Measurements from ENCODE around the gene SMYD3.
A peak's percentile ranks its signal among the peaks of the same experiment; 100 is the strongest.
"Not testable (repeated sequence)": the region's sequence is repeated elsewhere in the genome, so short reads cannot be mapped to it uniquely, and the experiment has no call there.

SMYD3 gene

DNA sequence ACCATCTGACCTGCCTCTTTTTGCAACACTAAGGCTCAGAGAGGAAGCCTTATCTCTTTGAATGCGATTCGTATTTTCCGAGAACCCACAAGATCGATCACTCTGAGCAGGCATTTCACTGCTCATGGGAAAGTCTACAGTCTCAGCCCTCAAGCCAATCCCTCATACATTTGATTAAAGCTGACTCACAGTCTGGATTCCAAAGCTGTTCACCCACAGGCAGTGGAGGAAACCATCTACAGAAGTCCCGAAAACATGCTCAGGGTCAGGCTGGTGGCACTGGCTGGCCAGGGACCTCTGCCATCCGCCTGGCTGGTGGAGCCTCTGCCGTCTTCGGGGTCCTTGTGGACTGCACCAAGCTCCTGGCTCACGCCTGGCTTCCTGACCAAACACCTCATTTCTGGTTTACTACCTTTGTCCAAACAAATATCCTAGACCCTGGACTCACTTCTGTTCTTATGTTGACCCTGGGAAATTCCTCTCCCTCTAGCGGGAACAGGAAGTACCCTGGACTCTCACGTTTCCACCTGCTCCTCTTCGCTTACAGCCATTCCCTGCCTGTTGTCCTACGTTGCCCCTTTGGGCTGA is 650.0 kb downstream of the SMYD3 start:
- no peak for DNase-seq

DNA sequence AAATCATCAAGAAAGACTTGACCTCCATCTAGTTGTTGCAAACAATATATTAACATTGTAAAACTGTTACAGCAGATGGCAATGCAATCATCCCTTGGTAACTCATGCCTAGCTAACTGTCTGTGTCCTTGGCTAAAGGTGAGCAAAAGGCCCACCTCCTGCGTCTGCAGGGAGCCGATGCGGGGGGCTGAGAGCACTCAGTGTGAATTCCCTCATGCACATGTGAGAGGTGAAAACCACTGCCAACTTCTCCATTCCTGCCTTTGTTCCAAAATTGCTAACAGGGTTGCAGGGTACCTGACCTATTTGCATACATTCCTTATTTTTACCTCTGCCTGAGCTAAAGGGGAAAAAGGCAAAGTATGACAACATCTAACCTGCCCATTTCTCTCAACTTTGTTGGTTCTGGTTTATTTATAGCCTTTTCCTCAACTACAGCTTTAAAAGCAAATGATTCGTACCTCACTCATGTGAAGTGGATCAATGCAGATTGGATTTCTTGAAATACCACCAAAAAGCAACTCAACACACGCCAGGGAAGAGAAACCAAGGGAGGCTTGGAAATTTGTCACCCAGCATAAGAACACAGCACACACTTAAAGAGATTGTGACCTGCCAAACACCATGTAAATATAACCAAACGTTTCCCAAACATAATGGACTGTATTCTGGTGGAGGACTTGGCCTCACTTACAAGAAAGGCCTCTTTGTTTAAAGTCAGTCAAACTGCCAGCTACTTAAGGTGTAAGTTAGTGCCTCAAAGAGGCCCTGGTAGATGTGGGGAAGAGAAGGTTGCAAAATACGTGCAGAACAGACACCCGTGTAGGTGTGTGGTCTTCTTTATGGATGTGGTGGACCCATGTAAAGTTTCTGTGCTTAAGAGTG is 651.0 kb downstream of the SMYD3 start:
- no peak for DNase-seq

DNA sequence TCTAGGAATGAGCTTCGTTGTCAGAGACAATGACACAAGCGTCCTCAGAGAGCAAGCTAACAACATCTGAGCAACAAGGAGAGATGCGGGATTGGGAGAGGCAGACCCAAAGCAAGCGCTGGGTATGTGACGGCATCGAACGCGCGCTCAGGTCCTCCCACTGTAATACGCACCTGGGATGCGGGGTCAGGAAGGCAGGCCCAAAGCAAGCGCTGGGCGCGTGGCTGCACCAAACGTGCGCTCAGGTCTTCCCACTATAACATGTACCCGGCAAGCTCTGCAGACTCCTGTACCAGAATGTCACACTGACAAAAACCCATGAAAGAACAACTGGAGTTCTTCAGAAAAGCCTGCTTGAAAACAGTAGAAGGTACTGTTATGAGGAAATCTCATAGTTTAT is 653.8 kb downstream of the SMYD3 start:
- no peak for DNase-seq

DNA sequence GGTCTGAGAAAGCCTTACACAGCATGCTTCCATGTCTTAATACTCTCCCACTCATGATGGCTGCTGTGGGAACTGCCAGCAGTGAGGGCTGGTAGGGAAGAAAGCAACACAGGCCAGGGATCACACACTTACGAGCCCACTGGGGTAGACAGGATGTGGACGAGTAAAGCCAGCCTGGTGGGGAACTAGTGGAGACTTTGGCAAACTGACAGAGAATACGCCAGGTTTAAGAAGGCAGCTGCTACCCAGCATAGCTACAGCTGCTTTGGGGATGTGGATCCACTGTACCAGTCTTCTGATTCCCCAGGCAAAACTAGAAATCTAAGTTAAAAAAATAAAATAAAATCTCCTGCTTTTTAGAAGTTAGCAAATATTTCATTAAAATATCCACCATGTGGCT is 664.0 kb downstream of the SMYD3 start:
- DNase-seq = no peak

DNA sequence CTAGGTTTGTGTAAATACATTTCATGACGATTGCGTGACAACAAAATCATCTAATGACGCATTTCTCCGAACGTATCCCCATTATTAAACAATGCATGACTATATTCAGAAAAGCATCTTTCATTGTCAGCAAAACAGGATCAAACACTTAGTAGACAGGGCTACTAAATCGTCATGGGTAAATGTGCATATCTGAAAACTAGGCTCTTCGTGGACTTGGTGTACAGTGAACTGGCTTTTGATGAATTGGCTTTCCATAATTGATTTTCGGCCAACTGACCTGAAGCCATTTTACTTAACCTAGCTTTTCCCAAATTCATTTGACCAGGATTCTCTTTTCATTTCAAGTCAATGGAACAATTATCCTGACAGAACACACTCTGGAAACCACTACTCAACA is 665.0 kb downstream of the SMYD3 start:
- DNase-seq = no peak

DNA sequence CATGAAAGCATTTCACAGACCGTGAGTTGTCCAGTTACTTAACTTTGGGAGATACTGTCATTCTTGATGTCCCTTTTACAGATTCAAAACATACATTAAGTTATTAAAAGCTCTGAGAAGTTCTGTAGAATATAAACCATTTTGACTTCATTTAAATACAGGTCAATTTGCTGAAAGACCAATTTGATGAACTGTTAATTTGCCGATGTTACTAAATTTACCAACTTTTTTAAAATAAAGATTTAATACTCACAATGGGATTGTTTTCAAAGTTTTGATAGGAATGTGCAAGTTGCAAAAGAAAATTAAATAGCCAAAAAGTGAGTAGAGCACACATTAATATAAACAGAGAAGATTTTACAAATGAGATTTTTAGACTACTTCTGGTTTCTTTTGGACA is 666.1 kb downstream of the SMYD3 start:
- no peak for DNase-seq

DNA sequence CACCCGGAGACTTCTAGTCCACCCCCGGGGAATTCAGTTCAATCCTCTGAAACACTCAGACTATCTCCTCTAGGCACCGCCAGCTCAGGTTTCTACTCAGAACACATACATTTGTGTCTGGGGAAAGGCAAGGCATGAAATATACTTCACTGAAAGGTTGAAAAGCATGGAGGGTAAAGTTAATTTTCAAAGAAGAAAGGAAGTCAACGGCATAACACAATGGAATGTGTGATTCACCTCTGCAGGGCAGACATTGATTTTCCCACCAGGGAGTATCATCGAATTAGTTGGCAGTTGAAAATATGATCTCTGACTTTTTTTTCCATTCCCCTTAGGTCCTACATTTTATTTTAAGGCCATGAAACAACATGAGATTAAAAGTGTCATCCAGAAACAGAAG is 669.4 kb downstream of the SMYD3 start:
- peak; percentile 21 for DNase-seq

DNA sequence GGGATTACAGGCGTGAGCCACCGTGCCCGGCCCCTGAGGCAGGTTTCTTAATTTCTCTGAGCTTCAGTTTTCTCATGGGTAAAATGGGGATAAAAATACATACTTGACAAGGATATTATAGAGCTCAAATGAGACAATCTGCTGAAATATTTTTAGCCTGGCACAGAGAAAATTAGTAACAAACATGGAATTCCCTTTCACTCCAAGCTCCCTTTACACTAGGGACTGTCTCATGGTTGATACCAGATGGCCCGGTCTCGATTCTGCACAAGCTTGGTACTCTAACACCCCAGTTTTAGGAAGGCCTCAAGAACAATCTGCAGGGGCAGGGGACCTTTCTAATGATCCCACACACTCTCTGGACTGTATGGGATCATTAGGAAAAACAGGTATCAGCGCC is 671.7 kb downstream of the SMYD3 start:
- no peak for DNase-seq

DNA sequence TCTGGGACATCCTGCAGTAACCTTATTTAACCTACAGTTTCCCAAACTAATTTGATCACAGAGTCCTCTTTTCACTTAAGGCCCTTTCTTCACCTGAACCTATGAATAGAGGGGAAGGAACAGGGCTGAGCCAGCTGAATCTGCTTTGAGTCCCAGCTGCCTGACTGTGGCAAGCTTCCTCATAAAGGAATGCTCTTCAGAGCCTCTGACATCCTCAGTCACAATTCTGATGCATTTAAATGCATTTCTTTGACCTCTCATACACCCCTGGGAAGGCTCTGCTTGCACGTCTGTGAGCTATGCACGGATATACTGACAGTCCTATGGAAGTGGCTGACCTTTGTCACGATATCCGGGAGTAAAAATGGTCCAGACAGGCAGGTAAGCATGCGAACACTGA is 673.1 kb downstream of the SMYD3 start:
- no peak for DNase-seq

DNA sequence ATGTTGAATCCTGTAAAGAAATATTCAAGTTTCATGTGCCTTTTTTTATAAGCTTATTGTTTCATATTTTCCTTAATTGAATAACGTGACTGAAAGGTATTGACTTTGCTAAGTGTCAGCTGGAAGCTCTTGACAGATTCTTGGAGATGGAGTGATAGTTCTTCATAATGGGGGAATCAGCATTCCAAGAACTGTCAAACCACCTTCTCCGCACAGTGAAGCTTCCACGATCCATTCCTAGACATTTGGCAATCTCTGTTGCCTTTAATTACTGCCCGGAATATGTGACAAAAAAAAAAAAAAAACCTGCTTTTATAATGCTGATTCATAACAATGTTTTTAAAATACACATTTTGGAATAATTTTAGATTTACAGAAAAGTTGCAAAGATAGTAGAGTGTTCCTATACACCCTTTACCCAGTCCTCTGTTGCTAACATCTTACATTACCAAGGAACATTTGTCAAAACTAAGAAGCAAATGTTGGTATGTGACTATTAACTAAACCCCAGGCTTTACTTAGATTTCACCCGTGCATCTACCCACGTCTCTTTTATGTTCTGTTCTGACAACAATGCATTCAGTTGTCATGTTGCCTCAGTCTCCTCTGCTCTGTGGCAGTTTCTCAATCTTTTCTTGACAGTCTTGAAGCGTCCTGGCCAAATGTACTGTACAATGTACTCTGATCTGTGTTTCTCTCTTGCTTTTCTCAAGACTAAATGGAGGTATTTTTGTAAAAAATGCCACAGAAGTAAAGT is 674.1 kb downstream of the SMYD3 start:
- no peak for DNase-seq

DNA sequence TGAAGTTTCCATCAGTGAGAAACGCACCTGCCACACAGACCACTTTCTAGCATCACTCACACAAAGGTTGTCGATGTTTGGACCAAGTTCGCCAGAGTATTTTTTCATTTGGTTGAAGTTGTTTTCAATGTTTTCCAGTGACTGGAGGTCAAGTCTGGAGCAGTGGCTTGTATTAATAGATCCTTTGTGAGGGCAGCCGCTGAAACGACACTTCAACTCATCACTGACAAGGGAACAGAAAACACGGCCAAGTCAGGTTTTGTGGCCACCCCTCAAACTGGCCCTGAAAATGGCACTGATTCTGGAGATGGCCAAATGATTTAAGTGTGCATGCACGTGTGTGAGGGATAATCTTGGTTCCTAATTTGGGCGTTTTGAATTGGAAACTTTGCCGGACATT is 675.6 kb downstream of the SMYD3 start:
- DNase-seq = no peak

DNA sequence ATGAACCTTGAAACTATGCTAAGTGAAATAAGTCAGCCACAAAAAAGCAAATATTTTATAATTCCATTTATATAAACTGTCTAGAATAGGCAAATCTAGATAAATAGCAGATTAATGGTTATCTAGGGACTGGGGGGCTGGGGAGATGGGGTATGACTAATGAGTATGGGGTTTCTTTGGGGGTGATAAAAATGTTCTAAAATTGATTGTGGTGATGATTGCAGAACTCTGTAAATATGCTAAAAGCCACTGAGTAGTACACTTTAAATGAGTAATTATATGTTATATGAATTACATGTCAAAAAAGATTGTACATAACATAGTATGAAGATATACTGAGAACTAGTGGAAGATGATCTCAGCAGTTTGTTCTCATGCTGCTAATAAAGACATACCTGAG is 677.3 kb downstream of the SMYD3 start:
- no peak for DNase-seq

DNA sequence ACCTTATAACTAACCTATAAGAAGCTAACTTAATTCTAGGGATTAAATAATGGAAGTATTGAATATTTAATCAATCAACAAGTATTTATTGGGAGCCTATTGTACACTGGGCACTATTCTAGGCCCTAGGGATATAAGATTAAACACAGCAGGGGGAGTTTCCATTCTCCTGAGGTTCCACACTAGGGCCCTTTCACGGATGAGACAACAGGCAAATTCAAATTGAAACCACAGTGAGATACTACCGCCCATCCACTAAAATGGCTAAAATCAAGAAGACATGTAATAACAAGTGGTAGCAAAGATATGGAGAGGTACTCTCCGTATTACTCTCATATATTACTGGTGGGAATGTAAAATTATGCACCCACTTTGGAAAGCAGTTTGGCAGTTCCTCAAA is 677.9 kb downstream of the SMYD3 start:
- DNase-seq = no peak

DNA sequence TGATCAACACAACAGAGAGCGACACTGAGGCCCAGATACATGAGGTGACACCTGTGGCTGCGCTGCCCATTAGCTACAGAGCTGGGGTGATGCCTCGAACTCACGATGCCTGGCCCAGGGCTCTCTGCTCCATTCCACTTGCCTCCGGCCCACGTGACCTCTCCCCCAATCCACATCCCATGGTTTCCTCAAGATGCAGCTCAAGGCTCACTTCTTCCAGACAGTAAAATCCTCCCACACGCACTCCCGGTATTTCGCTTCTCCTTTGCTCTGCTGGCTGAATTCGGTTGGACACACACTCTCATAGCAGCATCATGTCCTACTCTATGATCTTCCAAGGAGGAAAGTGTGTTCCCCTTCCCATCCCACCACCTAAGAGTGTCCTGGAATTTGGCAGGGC is 679.8 kb downstream of the SMYD3 start:
- DNase-seq = no peak

DNA sequence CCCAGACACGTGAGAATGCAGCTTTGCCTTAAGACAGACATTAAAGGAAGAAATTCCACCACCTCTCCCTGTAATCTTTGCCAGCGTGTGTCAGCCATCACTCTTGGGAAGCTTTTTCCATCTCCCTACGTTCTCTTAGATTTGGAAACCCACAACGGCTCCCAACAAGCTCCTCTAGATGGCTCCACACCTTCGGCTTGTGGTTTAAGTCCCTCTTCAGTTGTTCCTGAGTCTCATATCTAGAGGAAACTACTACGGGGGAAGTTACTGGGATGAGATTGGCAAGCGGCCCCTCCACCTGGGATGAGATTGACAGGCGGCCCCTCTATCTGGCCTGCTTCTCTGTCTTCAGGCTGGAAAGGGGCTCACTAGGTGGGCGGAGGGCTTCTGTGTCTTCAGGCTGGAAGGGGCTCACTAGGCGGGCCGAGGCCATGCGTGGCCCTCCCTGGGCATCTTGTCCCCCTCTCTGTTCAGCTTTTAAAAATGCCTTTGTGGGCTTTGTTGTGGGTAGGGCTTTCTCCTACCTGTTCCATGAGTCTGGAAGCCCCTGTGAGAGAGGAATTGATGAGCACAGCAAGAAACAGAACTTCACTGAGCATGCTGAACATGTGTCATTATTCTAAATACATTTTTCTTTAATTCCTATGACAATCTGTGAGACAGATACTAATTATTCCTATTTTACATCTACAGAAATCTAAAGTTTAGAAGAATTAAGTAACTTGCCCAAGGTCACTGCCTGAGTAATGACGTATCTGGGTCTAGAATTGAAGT is 681.8 kb downstream of the SMYD3 start:
- DNase-seq = no peak

DNA sequence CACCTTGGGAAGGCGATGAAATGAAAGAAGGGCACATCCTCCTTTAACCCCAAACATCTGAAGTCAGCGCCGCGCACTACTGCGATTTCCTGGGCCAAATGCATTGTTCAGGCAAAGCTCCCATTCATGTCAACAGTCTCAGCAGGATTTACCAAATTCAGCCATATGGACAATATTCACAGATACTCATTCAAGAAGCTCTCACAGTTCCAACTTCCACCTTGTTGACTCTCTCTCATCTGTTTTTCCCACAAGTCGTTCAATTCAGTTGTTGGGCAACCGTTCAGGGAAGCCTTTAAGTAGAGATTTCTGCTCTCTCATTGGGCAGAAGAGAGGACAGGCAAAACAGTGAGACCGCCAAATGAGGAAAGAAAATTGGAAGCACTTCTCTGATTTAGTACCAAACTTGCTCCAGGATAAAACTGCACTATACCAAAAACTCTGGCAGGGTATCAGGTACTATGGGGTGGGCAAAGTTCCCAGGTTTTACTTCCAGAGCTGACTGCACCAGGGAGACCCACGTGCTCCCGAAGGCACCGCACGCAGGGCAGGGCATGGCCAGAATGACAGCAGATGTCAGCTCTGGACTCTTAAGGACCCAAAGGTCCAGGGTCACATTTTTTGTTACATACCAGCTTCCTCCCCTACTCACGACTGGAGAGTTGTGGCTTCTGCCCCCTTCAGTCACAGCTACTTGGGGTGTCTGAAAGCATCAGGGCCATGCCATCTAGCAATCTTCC is 683.5 kb downstream of the SMYD3 start:
- DNase-seq = no peak

DNA sequence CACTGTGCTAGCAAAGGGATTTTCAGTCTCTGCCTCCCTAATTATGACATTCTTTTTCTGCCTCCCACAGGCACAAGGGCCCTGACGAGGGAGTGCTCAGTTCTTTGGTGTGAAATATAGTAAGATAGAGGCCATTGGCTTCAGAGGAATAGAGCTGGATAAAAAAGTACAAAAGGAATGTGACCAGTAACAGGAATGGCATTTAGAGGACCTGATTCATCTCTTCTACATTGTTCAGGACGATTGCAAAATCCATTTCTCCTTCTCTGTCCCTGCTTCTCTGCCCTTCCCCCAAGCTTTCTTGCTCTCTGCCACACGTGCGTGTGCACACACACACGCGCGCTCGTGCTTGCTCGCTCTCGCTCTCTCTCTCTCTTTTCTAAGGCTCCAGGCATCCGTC is 684.1 kb downstream of the SMYD3 start:
- DNase-seq = no peak

DNA sequence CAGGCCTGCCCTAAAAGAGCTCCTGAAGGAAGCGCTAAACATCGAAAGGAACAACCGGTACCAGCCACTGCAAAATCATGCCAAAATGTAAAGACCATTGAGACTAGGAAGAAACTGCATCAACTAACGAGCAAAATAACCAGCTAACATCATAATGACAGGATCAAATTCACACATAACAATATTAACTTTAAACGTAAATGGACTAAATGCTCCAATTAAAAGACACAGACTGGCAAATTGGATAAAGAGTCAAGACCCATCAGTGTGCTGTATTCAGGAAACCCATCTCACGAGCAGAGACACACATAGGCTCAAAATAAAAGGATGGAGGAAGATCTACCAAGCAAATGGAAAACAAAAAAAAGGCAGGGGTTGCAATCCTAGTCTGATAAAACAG is 688.7 kb downstream of the SMYD3 start:
- not testable (repeated sequence) for DNase-seq

DNA sequence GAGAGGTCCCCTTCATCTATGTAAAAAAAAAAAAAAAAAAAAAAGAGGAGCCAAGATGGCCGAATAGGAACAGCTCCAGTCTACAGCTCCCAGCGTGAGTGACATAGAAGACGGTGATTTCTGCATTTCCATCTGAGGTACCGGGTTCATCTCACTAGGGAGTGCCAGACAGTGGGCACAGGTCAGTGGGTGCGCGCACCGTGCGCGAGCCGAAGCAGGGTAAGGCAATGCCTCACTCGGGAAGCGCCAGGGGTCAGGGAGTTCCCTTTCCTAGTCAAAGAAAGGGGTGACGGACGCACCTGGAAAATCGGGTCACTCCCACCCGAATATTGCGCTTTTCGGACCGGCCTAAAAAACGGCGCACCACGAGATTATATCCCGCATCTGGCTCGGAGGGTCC is 690.6 kb downstream of the SMYD3 start:
- not testable (repeated sequence) for DNase-seq

DNA sequence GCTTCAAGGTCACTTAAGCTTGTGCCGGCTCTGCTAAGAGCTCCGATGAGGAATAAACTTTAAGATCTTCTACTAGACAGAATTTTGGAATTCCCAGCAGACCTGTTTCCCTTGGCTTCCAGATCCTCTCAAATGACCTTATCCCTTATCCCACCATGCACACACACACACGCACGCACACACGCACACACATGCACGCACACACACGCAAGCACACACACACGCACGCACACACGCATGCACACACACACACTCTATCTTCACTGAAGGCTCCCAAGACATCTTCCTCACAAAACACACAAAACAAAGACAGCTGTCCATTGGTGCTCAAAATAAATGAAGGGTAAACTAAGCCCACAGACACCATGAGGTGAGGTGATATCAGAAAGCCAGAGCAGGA is 692.4 kb downstream of the SMYD3 start:
- DNase-seq = no peak

DNA sequence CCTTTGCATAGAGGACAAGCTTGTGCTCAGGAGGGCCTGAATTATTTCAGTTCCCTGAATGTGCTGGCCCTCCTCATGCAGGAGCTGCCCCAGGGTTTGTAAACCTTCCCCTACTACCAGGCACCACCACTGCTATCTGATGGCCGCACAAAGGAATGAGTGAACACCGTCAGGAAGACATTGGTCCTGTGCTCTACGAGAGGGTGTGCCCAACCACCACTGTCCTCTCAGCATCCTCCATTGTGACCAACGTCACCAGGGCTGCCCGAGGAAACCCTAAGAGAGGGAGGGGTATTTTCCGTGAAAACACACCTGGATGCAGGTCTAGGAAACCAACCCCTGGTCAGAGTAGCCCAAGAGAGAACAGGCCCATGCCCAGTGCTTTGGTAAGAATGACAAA is 694.8 kb downstream of the SMYD3 start:
- no peak for DNase-seq

DNA sequence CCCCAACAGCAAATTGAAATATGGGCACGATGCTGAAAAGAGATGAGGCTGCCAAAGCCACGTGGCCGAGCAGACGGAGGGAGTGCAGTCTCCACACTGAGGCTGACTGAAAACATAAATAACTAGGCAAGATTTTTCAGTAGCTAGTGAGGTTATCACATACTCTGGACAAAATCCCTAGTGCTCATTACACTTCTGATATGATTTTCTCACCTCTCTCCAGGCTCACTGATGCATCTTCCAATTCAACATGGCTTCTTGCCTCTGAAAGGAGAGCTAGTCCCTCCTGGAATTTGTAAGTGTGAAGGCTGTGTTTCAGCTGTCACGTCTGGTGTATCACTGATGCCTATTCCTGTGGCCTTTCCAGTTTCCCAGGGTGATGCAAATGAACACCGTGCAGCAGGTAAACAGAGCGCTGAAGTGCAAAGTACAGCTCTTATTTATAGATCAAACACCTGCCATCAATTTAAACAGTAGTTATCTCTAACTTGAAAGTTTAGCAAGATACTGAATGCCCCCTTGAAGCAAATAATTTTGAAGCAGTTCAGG is 696.2 kb downstream of the SMYD3 start:
- DNase-seq = no peak

All from NCI-H2227 treated with DMSO at 0.1 percent for 48 hours (cell line).